Lower leg skin (tissue), 3 donors: Measurements from ENCODE around the gene AIG1.

ENCODE experiments used
- POLR2A ChIP-seq, 2 donors: fragments of 450-650 bp; IDR thresholded peaks; one replicate each; pipeline ENCODE4 v1.6.1; 2016 to 2017; ENCODE audit warnings: antibody characterized with exemption in 2 of 2, mild to moderate bottlenecking in 1 of 2, moderate library complexity in 1 of 2
- TF ChIP-seq, protein P1 (sequence below), 3 donors: fragments of 450-650 bp; IDR thresholded peaks; one replicate each; pipeline ENCODE4 v1.5.1; 2016; ENCODE audit warnings: antibody characterized with exemption in 3 of 3, mild to moderate bottlenecking in 3 of 3, moderate library complexity in 2 of 3

- no peak for TF ChIP-seq POLR2A (IDR thresholded peaks at IDR 0.05)
- TF ChIP-seq, protein P1, sequence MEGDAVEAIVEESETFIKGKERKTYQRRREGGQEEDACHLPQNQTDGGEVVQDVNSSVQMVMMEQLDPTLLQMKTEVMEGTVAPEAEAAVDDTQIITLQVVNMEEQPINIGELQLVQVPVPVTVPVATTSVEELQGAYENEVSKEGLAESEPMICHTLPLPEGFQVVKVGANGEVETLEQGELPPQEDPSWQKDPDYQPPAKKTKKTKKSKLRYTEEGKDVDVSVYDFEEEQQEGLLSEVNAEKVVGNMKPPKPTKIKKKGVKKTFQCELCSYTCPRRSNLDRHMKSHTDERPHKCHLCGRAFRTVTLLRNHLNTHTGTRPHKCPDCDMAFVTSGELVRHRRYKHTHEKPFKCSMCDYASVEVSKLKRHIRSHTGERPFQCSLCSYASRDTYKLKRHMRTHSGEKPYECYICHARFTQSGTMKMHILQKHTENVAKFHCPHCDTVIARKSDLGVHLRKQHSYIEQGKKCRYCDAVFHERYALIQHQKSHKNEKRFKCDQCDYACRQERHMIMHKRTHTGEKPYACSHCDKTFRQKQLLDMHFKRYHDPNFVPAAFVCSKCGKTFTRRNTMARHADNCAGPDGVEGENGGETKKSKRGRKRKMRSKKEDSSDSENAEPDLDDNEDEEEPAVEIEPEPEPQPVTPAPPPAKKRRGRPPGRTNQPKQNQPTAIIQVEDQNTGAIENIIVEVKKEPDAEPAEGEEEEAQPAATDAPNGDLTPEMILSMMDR (IDR thresholded peaks at IDR 0.05) = no peak
These were observed 18.0 kb downstream of the AIG1 start for GRCh38 chr6:143078468-143079324.
